Measurements from ENCODE around the gene NACAD. TPM values are rescaled to one million over a fixed set of nuclear protein-coding genes. Genes with fewer than 3 reads are reported as not detected.
"Not testable (repeated sequence)": the region's sequence is repeated elsewhere in the genome, so short reads cannot be mapped to it uniquely, and the experiment has no call there.

Gene NACAD
- total RNA-seq, 1 experiment from 2014 or later: 2.6 TPM

- no peak for DNase-seq (ENCODE audit: low read depth)
Observed at GRCh38 chr7:45114926-45115325, 26.2 kb upstream of the NACAD start.

- DNase-seq (ENCODE audit: low read depth): not testable (repeated sequence)
Observed at GRCh38 chr7:45114257-45114656, 25.5 kb upstream of the NACAD start.

DNA sequence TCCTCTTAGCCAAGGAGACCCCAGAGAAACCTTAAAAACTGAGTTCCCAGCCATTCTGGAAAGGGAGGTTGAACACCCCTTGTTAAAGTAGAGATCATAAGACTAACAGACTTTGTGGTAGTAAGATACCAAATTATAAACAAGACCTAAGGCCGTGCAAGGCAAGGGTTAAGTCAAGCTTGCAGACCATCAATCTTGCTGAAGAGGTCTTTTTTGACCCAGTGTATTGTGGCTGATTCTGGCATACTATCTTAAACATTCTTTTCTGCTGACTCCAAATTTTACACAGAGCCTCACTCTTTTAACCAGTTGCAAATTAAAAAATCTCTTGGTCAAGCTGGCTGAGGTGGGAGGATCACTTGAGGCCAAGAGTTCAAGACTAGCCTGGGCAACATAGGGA, 23.9 kb upstream of the NACAD start:
- DNase-seq (ENCODE audit: low read depth): no peak

DNA sequence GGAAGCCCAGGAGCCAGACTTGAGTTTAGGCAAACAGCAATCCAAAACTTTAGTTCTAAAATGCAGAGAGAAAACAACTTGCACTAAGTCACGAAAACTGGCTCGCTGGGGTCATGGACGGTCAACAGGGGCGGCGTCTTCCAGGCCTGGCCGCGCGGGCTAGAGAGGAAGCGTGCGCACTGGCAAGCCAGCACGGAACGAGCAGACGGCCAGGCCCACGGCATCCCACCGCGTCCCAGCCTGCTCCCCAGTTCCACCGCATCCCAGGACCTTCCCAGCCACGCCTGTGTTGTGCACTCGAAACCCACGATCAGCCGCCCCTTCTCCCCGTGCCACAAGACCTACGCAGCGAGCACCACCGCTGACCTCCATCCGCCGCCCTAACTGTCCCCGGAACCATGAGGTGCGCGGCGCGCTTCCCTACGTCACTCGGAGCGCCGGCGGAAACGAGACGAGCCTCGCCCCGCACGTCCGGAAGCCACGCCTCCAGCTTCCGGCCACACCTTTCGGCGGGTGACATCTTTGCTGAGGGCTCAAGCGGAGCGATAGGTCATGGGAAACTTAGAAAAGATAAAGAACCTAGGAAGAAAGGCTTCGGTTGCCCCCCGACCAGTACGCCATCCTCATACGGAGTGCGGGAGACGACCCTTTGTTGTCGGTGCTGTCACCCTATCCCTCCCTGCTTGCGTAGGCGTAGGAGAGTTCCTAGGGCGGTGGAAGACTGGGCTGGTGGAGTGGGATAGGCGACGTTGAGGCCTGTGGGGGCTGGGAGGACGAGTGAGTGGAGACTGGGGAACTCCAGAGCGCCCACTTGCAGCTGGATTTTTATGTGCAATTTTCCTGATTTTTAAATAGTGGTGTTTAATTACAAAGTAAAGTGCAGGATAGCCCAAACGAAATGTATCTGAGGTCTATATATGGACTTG, 22.8 kb upstream of the NACAD start, which contains the start of gene TBRG4:
TBRG4 (minus strand) TSS at position 400 of the 926 bp plus-strand sequence. CDS start 2,460 bp downstream, outside the sequence.
- peak; percentile 95 for DNase-seq (ENCODE audit: low read depth)

DNA sequence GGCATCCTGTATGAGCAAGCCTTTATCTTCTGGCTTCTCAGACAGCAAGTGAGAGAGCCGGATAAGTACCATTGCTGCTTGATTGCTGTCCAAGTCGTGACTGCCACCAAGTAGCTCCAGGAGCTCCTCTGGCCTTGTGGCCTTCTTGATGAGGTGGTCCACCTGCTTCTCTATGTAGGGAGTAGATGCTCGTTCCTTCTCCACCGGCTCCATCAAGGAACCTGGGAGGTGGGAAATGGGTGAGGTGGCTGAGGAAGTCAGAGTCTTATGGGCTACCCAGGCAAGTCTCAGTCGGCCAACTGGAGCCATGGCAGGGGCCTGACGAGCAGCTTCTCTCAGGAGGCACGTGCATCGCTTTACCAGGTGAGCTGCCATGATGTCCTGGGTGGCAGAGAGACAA, 20.1 kb upstream of the NACAD start:
- no peak for DNase-seq (ENCODE audit: low read depth)

GRCh38 chr7:45107356-45107755, 18.6 kb upstream of the NACAD start:
- DNase-seq (ENCODE audit: low read depth): no peak

DNA sequence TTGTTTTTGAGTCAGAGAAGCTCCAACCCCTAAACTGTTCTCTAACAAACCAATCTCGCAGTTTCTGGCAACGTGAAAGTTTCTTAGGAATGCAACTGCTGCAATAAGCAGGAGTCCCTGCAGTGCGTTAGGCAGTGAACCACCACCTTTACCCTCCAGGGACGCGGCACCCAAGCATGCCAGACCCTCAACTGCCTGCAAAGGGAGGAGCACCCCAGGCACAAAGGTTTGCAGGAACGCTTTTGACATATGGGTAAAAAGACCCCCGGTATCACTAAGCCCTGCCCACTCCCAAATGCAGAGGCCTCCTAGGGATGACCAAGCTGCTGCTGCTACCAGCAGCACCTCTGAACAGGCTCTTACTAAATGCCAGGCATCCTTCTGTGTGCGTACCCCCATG, 18.1 kb upstream of the NACAD start:
- DNase-seq (ENCODE audit: low read depth): no peak

GRCh38 chr7:45105588-45106188, 16.9 kb upstream of the NACAD start:
- no peak for DNase-seq (ENCODE audit: low read depth)

GRCh38 chr7:45104844-45105587, 16.2 kb upstream of the NACAD start:
- DNase-seq (ENCODE audit: low read depth): no peak

DNA sequence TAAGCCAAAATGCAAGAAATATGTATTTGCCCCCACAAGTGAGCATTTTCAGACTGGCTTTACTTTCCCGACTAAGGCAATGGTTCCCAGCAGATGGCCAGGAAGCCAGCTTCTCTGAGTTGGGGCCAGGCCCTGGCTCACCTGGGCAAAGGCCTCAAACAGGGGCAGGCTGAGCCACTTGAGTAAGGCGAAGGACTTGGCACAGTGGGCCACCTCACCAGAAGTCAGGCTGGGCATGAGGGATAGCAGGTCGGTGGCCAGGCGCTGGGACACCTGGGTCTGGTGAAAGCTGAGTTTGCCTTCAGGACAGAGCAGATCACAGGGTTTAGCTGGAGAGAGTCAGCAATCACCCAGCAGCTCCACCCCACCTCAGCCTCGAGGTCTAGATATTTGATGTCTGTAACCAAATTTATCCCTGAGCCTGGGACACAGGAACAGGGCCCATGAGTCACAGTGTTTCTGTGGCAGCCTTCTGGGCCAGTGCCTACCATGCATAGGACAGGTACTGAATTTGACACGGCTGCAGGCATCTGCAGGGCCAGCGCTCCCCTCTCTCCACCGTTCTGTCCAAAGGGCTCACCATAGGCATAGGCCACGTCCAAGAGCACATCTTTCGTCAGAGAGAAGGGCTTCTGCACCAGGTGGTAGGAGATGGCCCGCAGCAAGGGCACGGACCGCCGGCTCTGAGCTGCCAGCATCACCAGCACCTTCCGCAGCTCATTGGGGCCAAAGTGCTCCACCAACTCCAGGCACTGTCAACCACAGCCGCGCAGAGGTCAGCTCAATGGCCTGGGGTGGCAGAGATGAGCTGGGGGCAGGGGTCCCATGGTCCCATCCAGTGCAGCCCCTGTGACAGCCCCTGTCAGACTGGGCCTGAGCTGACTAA, 15.4 kb upstream of the NACAD start:
- no peak for DNase-seq (ENCODE audit: low read depth)

DNA sequence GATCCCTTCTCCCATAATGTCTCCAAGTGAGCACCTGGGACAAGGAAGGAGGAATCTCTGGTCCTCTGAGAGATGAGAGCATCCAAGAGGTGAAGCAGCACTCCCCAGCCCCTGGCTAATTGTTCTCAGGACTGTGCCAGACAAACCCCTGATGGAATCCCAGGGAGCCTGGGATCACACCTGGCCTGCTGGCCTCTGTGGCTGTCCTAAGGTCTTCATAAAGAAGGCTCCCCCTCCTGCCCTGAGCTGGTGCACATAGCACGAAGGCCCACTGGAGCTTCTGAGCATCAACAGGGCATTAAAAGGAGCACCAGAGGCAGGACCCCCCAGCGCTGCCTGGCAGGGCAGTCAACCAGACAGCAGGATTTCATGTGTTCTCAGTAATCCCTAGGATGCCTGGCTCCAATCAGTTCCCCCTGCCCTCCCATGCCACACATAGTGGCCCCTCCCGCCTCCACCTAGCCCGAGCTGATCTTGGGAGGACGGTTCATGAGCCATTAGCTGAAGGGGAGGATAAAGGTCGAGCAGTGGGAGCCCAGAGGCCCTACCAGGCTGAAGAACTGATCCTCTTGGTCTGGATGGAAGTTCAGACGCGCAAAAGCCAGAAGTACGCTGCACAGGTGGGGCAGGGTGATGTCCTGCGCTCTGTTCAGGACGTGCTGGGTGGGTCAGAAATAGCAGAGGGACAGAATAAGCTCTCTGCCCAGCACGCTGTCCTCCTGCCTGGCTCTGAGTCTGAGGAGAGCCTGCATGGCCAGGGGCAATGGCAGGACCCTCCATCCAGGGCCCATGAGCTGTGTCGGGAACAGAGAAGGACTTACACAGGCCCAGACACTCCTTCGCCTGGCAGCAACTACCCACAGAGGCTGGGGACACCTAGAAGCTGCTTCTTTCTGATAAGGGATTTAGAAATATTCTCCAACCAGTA, 14.3 kb upstream of the NACAD start:
- DNase-seq (ENCODE audit: low read depth): no peak

- no peak for DNase-seq (ENCODE audit: low read depth)
Observed at GRCh38 chr7:45101748-45102147, 13.0 kb upstream of the NACAD start.

- DNase-seq (ENCODE audit: low read depth): no peak
Observed at GRCh38 chr7:45100761-45101480, 12.2 kb upstream of the NACAD start.

- DNase-seq (ENCODE audit: low read depth): no peak
Observed at GRCh38 chr7:45099891-45100760, 11.4 kb upstream of the NACAD start.

GRCh38 chr7:45098983-45099839, 10.4 kb upstream of the NACAD start:
- DNase-seq (ENCODE audit: low read depth): no peak

GRCh38 chr7:45092931-45093235, 4.1 kb upstream of the NACAD start:
- no peak for DNase-seq (ENCODE audit: low read depth)

- DNase-seq (ENCODE audit: low read depth): peak; percentile 40
Observed at GRCh38 chr7:45092100-45092930, 3.5 kb upstream of the NACAD start.

Measured in LHCN-M2 (cell line).